BE2C (cell line): ENCODE measurements around the gene TSHZ1.
"Not testable (repeated sequence)": the region's sequence is repeated elsewhere in the genome, so short reads cannot be mapped to it uniquely, and the experiment has no call there.

Experiments
- DNase-seq: peaks from one replicate; pipeline ENCODE4 v3.0.0-alpha.2; 2020
- H3K27me3 ChIP-seq: fragments of 250-450 bp; sonication (Bioruptor Pico); 2 replicates; pipeline ENCODE4 v1.5.1; 2020; ENCODE audit warnings: mild to moderate bottlenecking
- H3K36me3 ChIP-seq: fragments of 250-450 bp; sonication (Bioruptor Pico); 2 replicates; pipeline ENCODE4 v1.5.1; 2020; ENCODE audit warnings: mild to moderate bottlenecking
- H3K4me1 ChIP-seq: fragments of 250-450 bp; sonication (Bioruptor Pico); 2 replicates; pipeline ENCODE4 v1.5.1; 2020
- H3K4me3 ChIP-seq: 2 replicates; pipeline ENCODE4 v1.5.1; 2011; ENCODE audit warnings: low read depth, low read length
- H3K9me3 ChIP-seq: fragments of 250-450 bp; sonication (Bioruptor Pico); 2 replicates; pipeline ENCODE4 v1.5.1; 2020
- CTCF ChIP-seq: IDR thresholded peaks from 2 replicates; pipeline ENCODE4 v1.5.1; 2012; ENCODE audit warnings: mild to moderate bottlenecking, low read depth, low read length

TSHZ1 gene

DNA sequence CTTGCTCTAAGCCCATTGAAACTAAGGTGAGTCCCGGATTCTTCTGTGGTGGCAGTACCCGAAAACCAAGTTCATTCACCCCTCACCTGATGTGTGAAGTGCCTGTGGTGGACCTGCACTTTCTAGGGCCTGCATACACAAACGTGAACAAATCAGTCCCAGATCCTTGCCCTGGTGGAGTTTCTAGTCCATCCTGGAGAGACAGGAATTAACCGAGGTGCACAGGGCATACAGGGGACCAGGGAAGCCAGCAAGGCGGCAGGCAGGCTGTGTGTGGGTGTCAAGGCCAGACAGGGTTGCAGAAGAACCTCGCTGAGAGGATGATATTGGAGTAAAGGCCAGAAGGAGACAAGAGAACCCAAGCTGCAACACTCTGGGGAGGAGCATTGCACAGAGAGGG is 110.8 kb downstream of the TSHZ1 start:
- no peak overlapping the region for H3K4me3 ChIP-seq
- no peaks in the 10 kb centered on the region for H3K9me3 ChIP-seq
- no peaks in the 10 kb centered on the region for H3K4me1 ChIP-seq
- no peaks in the 10 kb centered on the region for H3K27me3 ChIP-seq
- TF ChIP-seq CTCF: no peak
- DNase-seq: no peak
- H3K36me3 ChIP-seq: no peaks in the 10 kb centered on the region

GRCh38 chr18:75322206-75322605 is 111.6 kb downstream of the TSHZ1 start:
- TF ChIP-seq CTCF: no peak
- Histone ChIP-seq H3K27me3 (no peaks in the 10 kb centered on the region), H3K36me3 (no peaks in the 10 kb centered on the region), H3K4me1 (no peaks in the 10 kb centered on the region), H3K9me3 (no peaks in the 10 kb centered on the region), H3K4me3 (no peak overlapping the region)
- no peak for DNase-seq

DNA sequence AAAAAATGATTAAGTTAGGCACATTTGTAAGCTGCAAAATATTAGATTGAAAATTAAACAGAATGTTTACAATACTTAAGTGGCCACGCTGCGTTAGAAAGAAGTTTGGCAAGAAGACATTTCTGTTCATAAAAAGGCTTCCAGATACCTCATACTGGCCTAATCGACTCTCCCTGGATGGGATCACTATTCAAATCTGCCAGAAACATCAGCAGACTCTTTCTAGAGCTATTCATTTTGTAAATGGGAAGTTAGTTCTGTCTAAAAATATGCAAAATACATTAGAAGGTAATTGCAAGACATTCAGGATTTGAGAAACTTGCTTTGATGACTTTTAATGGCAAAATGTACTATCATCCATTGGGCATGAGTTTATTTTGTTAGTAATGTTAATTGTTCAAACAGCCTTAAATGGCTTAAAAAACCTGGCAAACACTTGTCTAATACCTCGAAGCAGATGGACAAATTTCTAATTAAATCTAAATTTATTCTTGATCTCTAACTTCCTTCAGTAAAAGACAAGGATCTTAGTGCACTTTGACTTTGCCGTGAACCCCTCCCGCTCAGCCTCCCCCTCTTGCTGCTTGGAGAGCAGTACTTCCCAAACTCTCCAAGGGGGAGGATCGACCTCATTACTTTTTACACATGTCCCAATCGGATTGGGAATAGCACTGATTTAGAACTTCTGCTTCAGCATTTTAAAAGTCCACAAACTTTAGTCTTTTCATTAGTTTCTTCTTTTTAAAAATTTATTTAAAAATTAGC is 113.4 kb downstream of the TSHZ1 start:
- no peak overlapping the region for H3K4me3 ChIP-seq
- no peak for TF ChIP-seq CTCF
- no peaks in the 10 kb centered on the region for H3K4me1 ChIP-seq
- H3K27me3 ChIP-seq: no peaks in the 10 kb centered on the region
- DNase-seq: no peak
- H3K9me3 ChIP-seq: no peaks in the 10 kb centered on the region
- H3K36me3 ChIP-seq: no peaks in the 10 kb centered on the region

DNA sequence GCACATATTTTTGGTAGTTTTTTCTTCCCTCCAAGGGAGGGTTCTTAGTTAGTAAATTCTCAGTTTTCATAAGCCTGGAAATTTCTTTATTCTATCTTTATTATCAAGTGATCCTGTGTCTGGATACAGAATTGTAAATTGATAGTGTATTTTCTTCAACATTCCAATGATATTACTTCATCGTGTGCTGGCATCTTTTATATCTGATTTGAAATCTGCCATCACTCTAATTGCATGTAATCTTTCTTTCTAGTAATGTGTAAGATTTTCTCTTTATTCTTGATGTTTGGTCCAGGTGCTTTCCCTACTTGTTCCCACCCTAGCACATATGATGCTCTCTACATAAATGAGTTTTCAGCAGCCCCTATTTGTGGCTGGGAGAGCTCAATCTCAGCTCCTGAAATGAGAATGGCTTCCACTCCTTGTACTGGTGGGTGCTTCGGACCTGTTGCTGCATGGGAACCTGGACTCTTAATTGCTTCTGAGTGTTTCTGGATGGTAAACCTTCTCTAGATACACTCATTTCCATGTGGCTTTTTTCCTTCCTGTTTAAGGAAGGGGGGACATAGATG is 114.2 kb downstream of the TSHZ1 start:
- no peaks in the 10 kb centered on the region for H3K27me3 ChIP-seq
- H3K4me1 ChIP-seq: no peaks in the 10 kb centered on the region
- H3K9me3 ChIP-seq: no peaks in the 10 kb centered on the region
- no peaks in the 10 kb centered on the region for H3K36me3 ChIP-seq
- no peak overlapping the region for H3K4me3 ChIP-seq
- DNase-seq: no peak
- no peak for TF ChIP-seq CTCF

DNA sequence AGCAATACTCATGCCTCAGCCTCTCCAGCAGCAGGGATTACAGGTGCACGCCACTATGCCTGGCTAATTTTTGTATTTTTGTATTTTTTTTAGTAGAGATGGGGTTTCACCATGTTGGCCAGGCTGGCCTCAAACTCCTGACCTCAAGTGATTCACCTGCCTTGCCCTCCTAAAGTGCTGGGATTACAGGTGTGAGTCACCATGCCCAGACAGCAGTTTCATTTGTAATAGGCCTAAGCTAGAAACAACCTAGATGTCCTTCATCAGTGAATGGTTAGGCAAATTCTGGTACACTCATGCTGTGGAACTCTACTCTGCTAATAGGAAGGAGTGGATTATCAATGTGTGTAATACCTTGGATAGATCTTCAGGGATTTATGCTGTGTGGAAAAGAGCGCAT is 119.2 kb downstream of the TSHZ1 start:
- H3K4me3 ChIP-seq, H3K27me3 ChIP-seq, DNase-seq, H3K36me3 ChIP-seq, H3K9me3 ChIP-seq, H3K4me1 ChIP-seq: not testable (repeated sequence)

DNA sequence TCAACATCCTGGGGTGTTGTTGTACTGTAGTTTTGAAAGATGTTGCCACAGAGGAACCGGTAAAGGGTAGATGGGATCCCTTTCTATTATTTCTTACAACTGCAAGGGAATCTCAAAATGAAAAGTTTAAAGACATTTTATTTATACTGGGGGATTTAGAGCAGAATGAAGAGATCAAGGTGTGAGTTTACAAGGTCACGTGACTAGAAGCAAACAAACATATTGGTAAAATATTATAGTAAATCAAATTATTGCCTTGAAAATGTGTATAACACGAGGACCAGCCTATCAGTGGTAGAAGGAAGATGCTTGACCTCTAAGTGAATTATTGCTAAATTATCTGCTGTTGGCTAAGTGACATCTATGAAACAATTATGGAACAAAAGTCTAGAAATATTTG is 119.7 kb downstream of the TSHZ1 start:
- no peaks in the 10 kb centered on the region for H3K27me3 ChIP-seq
- TF ChIP-seq CTCF: no peak
- H3K36me3 ChIP-seq: no peaks in the 10 kb centered on the region
- DNase-seq: no peak
- no peaks in the 10 kb centered on the region for H3K9me3 ChIP-seq
- no peaks in the 10 kb centered on the region for H3K4me1 ChIP-seq
- no peak overlapping the region for H3K4me3 ChIP-seq
